Measurements from ENCODE around the gene KIF1B.

- TF ChIP-seq POLR2A (IDR thresholded peaks at IDR 0.05) (no peak), CTCF (IDR thresholded peaks at IDR 0.05) (no peak)
Observed at GRCh38 chr1:10207810-10208209, 2.6 kb upstream of the KIF1B start.

Measured in right lobe of liver (tissue), 4 donors.